ENCODE data around the gene RFC3. TPM values are rescaled to one million over a fixed set of nuclear protein-coding genes. Genes with fewer than 3 reads are reported as not detected.
"Not testable (repeated sequence)": the region's sequence is repeated elsewhere in the genome, so short reads cannot be mapped to it uniquely, and the experiment has no call there.

Gene RFC3
- polyA plus RNA-seq, 2 donors, result 3.4 to 7.0 TPM

DNA sequence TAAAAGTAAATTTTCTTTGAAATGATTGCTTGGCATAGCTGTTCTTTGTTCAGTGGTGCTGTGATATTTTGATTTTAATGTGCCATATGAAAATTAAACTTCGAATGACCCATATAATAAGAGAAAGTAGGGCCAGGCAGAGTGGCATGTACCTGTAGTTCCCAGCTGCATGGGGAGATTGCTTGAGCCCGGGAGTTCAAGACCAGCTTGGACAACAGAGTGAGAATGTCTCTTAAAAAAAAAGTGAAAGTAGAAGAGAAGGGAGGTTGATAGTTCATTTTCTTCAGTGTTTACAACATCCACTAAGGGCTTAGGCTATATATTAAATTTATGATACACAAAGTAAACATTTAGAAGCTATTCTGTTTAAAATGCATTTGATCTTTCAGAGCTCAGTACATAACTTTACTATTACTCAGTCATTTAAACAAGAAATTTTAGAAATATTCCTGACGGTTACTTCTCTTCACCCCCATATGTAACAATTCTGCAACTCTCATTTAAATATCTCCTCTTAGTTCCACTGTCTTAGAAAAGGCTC, 17.2 kb upstream of the RFC3 start:
- WGBS, 2 donors, result 35 to 36% methylated on average over 3 of the region's 3 CpGs

DNA sequence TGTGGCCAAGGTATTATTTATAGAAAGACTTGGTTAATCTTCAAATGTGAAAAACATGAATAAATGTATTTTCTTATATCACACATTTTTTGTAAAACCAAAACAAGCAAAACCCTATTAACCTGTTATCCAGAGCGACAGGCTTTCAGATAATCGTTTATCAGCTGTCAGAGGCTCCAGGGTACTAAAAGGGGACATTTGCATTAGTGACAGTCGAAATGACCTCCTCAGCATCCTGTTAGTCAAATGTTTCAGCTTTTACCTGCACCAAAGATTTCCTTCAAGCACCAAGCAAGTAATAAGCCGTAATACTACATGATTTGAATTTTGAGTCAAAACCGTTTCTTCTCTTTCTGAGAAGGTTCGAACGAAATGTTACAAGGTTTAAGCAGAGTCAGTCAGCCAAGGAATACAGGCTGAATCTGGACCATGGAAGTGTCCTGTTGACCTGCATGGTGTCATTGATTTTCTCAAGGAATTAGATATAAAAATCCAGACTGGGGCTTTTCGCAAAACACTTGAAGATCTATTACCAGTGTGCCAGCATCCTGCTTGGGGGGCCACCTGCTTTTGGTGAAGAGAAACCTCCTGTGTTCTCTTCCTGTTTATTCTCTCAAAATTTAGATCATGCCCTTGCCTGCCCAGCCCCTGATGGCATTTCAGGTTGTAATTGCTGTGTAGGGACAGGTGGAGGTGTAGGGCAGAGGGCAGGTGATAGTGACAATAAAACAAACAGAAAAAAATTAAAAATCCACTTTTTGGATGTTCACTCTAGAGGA, 11.3 kb upstream of the RFC3 start:
- H3K4me3 ChIP-seq (ENCODE audit: low read depth in 1 of 2, low read length in 2 of 2), result no peak overlapping the region
- H3K36me3 ChIP-seq (ENCODE audit: control insufficient read depth in 2 of 2, insufficient read depth in 2 of 2, low read length in 1 of 2), result no peaks in the 10 kb centered on the region

More for the DNA sequence above, 17.2 kb upstream of the RFC3 start:
- H3K4me1 ChIP-seq (ENCODE audit: control insufficient read depth in 2 of 2, insufficient read depth in 2 of 2, low read length in 1 of 2), result no peaks in the 10 kb centered on the region
- H3K4me3 ChIP-seq (ENCODE audit: low read depth in 1 of 2, low read length in 2 of 2), result no peak overlapping the region
- H3K9me3 ChIP-seq (ENCODE audit: control insufficient read depth in 2 of 2, insufficient read depth in 1 of 2, low read depth in 1 of 2, low read length in 1 of 2), result no peaks in the 10 kb centered on the region
- H3K27me3 ChIP-seq (ENCODE audit: control insufficient read depth in 1 of 2, insufficient read depth in 2 of 2, low read length in 2 of 2), result peaks cover 0 to 2% of the 10 kb centered on the region in 2 donors
- H3K27ac ChIP-seq (ENCODE audit: low read depth in 2 of 2, low read length in 1 of 2), result no peak overlapping the region
- H3K36me3 ChIP-seq (ENCODE audit: control insufficient read depth in 2 of 2, insufficient read depth in 2 of 2, low read length in 1 of 2), result no peaks in the 10 kb centered on the region

DNA sequence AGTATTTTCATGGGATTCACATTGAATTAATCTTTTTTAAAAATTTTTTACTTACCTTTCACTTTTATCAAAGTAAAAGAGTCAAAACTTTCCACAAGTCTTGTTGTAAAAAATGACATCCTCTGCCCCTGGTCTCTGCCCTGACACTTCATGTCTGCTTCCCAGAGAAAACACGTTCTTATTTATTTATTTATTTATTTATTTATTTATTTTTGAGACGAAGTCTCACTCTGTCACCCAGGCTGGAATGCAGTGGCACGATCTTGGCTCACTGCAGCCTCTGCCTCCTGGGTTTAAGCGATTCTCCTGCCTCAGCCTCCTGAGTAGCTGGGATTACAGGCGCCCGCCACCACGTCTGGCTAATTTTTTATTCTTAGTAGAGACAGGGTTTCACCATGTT, 5.1 kb upstream of the RFC3 start:
- not testable (repeated sequence) for H3K27ac ChIP-seq (ENCODE audit: low read depth in 2 of 2, low read length in 1 of 2); H3K4me1 ChIP-seq (ENCODE audit: control insufficient read depth in 2 of 2, insufficient read depth in 2 of 2, low read length in 1 of 2); H3K27me3 ChIP-seq (ENCODE audit: control insufficient read depth in 1 of 2, insufficient read depth in 2 of 2, low read length in 2 of 2); H3K4me3 ChIP-seq (ENCODE audit: low read depth in 1 of 2, low read length in 2 of 2); H3K36me3 ChIP-seq (ENCODE audit: control insufficient read depth in 2 of 2, insufficient read depth in 2 of 2, low read length in 1 of 2); H3K9me3 ChIP-seq (ENCODE audit: control insufficient read depth in 2 of 2, insufficient read depth in 1 of 2, low read depth in 1 of 2, low read length in 1 of 2)
- 84 to 88% methylated on average over 7 of the region's 7 CpGs for WGBS, 2 donors

More for the DNA sequence above, 11.3 kb upstream of the RFC3 start:
- Histone ChIP-seq H3K4me1 (ENCODE audit: control insufficient read depth in 2 of 2, insufficient read depth in 2 of 2, low read length in 1 of 2) (no peaks in the 10 kb centered on the region), H3K9me3 (ENCODE audit: control insufficient read depth in 2 of 2, insufficient read depth in 1 of 2, low read depth in 1 of 2, low read length in 1 of 2) (no peaks in the 10 kb centered on the region), H3K27ac (ENCODE audit: low read depth in 2 of 2, low read length in 1 of 2) (no peak overlapping the region), H3K27me3 (ENCODE audit: control insufficient read depth in 1 of 2, insufficient read depth in 2 of 2, low read length in 2 of 2) (peaks cover 0 to 2% of the 10 kb centered on the region in 2 donors)
- WGBS, 2 donors, result 74 to 75% methylated on average over 8 of the region's 8 CpGs

DNA sequence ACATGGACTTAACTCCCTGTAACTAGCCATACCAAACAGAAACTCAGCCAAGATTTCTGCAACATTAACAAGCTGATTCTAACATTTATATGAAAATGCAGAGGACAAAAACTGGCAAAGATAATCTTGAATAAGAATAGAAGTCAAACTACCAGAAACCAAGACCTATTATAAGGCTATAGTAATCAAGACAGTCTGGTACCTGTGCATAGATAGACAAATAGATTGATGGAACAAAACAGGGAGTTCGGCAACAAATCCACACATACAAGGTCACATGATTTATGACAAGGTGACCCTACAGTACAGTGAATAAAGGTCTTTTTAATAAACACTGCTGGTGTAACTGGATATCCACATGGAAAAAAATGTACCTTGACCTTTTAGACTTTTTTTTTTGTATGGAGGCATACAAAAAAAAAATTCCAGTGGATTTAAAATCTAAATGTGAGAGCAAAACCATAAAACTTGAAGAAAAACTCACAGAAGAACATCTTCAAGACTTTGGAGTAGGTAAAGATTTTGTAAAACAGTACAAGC, 2.9 kb upstream of the RFC3 start:
- H3K27me3 ChIP-seq (ENCODE audit: control insufficient read depth in 1 of 2, insufficient read depth in 2 of 2, low read length in 2 of 2), result no peaks in the 10 kb centered on the region
- H3K9me3 ChIP-seq (ENCODE audit: control insufficient read depth in 2 of 2, insufficient read depth in 1 of 2, low read depth in 1 of 2, low read length in 1 of 2), result no peaks in the 10 kb centered on the region
- 37 to 44% methylated on average over 1 of the region's 1 CpG for WGBS, 2 donors
- H3K27ac ChIP-seq (ENCODE audit: low read depth in 2 of 2, low read length in 1 of 2), result no peak overlapping the region
- no peaks in the 10 kb centered on the region for H3K36me3 ChIP-seq (ENCODE audit: control insufficient read depth in 2 of 2, insufficient read depth in 2 of 2, low read length in 1 of 2)
- H3K4me3 ChIP-seq (ENCODE audit: low read depth in 1 of 2, low read length in 2 of 2), result no peak overlapping the region
- H3K4me1 ChIP-seq (ENCODE audit: control insufficient read depth in 2 of 2, insufficient read depth in 2 of 2, low read length in 1 of 2), result no peaks in the 10 kb centered on the region

DNA sequence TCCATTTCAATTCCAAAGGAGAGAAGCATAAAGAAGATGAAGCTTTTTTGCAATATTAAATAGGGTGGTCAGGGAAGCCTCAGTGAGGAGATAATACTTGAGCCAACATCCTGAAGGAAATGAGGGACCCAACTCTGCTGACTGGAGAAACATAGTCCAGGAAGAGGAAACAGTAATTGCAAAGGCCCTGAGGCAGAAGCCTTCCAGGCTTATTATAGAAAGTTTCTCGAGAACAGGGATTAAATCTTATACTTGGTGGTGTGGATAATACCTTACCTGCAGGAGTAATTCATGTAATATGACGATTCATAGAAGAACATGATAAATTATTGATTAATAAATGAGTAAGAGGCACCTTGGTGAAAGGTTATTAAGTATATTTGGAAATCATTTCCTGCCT, 1.0 kb upstream of the RFC3 start:
- no peaks in the 10 kb centered on the region for H3K4me1 ChIP-seq (ENCODE audit: control insufficient read depth in 2 of 2, insufficient read depth in 2 of 2, low read length in 1 of 2)
- no peaks in the 10 kb centered on the region for H3K27me3 ChIP-seq (ENCODE audit: control insufficient read depth in 1 of 2, insufficient read depth in 2 of 2, low read length in 2 of 2)
- 89 to 91% methylated on average over 2 of the region's 2 CpGs for WGBS, 2 donors
- peaks cover 0 to 2% of the 10 kb centered on the region in 2 donors for H3K36me3 ChIP-seq (ENCODE audit: control insufficient read depth in 2 of 2, insufficient read depth in 2 of 2, low read length in 1 of 2)
- no peak overlapping the region for H3K27ac ChIP-seq (ENCODE audit: low read depth in 2 of 2, low read length in 1 of 2)
- H3K9me3 ChIP-seq (ENCODE audit: control insufficient read depth in 2 of 2, insufficient read depth in 1 of 2, low read depth in 1 of 2, low read length in 1 of 2), result no peaks in the 10 kb centered on the region
- H3K4me3 ChIP-seq (ENCODE audit: low read depth in 1 of 2, low read length in 2 of 2), result no peak overlapping the region

DNA sequence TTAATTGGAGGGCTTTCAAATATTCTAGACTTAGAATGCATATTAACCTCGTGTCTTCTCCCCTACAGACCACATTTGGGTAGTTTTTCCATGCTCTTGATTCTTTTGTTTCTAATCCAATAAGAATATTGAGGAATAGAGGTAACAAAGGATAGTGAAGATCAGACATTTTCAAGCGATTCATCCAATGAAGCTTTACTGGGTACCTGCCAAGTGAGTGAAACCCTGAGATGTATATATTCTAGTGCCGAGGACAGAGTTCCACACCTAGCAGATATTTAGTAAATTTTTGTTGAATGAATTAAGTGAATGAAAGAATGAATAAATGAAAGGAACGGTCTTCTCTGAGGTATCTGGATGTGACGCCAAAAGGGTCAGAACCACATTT, 442 bp upstream of the RFC3 start:
- H3K36me3 ChIP-seq (ENCODE audit: control insufficient read depth in 2 of 2, insufficient read depth in 2 of 2, low read length in 1 of 2), result peaks cover 0 to 2% of the 10 kb centered on the region in 2 donors
- WGBS, 2 donors, result 18 to 20% methylated on average over 5 of the region's 5 CpGs
- no peaks in the 10 kb centered on the region for H3K9me3 ChIP-seq (ENCODE audit: control insufficient read depth in 2 of 2, insufficient read depth in 1 of 2, low read depth in 1 of 2, low read length in 1 of 2)
- no peak overlapping the region for H3K27ac ChIP-seq (ENCODE audit: low read depth in 2 of 2, low read length in 1 of 2)
- H3K27me3 ChIP-seq (ENCODE audit: control insufficient read depth in 1 of 2, insufficient read depth in 2 of 2, low read length in 2 of 2), result no peaks in the 10 kb centered on the region
- H3K4me1 ChIP-seq (ENCODE audit: control insufficient read depth in 2 of 2, insufficient read depth in 2 of 2, low read length in 1 of 2), result no peaks in the 10 kb centered on the region
- peak overlapping the region; percentile 84 to 90 for H3K4me3 ChIP-seq (ENCODE audit: low read depth in 1 of 2, low read length in 2 of 2)

DNA sequence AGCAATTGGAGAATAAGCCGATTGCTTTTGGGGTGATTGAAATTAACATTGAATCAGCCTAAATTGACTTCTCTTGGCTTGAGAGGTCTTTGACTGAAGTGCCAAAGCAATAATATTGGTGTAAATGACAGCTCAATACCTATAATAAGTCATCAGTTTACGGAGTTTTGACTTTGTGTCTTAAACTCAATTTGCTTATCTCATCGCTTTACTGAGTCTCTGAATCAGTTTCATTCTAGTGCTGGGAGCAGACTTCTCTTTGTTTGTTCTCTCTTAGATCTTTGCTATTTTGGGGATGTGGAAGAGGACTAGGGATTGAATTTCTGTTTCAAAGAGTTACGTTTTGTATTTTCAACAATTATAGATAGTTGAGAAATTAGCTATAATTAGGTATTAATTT, 7.1 kb downstream of the RFC3 start:
- Histone ChIP-seq H3K4me3 (ENCODE audit: low read depth in 1 of 2, low read length in 2 of 2) (no peak overlapping the region), H3K9me3 (ENCODE audit: control insufficient read depth in 2 of 2, insufficient read depth in 1 of 2, low read depth in 1 of 2, low read length in 1 of 2) (no peaks in the 10 kb centered on the region), H3K27me3 (ENCODE audit: control insufficient read depth in 1 of 2, insufficient read depth in 2 of 2, low read length in 2 of 2) (no peaks in the 10 kb centered on the region), H3K4me1 (ENCODE audit: control insufficient read depth in 2 of 2, insufficient read depth in 2 of 2, low read length in 1 of 2) (no peaks in the 10 kb centered on the region), H3K27ac (ENCODE audit: low read depth in 2 of 2, low read length in 1 of 2) (no peak overlapping the region), H3K36me3 (ENCODE audit: control insufficient read depth in 2 of 2, insufficient read depth in 2 of 2, low read length in 1 of 2) (peaks cover 0 to 2% of the 10 kb centered on the region in 2 donors)
- WGBS, 2 donors, result 94 to 95% methylated on average over 4 of the region's 4 CpGs

DNA sequence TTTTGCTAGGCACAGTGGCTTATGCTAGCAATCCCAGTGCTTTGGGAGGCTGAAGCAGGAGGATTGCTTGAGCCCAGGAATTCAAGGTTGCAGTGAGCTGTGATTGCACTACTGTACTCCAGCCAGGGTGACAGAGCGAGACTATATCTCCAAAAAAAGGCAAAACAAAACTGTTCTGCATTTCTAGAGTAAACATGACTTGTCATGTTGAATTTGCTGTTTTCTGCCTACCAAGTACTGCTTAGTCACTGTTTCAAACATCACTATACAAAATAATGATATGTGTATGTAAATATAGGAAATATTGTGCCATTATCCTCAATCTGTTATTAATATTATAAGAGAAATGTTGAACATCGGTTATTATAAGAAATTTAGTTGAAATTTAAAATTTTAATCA, 9.2 kb downstream of the RFC3 start:
- H3K36me3 ChIP-seq (ENCODE audit: control insufficient read depth in 2 of 2, insufficient read depth in 2 of 2, low read length in 1 of 2), result no peaks in the 10 kb centered on the region
- H3K9me3 ChIP-seq (ENCODE audit: control insufficient read depth in 2 of 2, insufficient read depth in 1 of 2, low read depth in 1 of 2, low read length in 1 of 2), result no peaks in the 10 kb centered on the region
- H3K4me3 ChIP-seq (ENCODE audit: low read depth in 1 of 2, low read length in 2 of 2), result no peak overlapping the region
- H3K27ac ChIP-seq (ENCODE audit: low read depth in 2 of 2, low read length in 1 of 2), result no peak overlapping the region
- H3K27me3 ChIP-seq (ENCODE audit: control insufficient read depth in 1 of 2, insufficient read depth in 2 of 2, low read length in 2 of 2), result no peaks in the 10 kb centered on the region
- WGBS, 2 donors, result 94 to 96% methylated on average over 2 of the region's 2 CpGs
- H3K4me1 ChIP-seq (ENCODE audit: control insufficient read depth in 2 of 2, insufficient read depth in 2 of 2, low read length in 1 of 2), result no peaks in the 10 kb centered on the region

DNA sequence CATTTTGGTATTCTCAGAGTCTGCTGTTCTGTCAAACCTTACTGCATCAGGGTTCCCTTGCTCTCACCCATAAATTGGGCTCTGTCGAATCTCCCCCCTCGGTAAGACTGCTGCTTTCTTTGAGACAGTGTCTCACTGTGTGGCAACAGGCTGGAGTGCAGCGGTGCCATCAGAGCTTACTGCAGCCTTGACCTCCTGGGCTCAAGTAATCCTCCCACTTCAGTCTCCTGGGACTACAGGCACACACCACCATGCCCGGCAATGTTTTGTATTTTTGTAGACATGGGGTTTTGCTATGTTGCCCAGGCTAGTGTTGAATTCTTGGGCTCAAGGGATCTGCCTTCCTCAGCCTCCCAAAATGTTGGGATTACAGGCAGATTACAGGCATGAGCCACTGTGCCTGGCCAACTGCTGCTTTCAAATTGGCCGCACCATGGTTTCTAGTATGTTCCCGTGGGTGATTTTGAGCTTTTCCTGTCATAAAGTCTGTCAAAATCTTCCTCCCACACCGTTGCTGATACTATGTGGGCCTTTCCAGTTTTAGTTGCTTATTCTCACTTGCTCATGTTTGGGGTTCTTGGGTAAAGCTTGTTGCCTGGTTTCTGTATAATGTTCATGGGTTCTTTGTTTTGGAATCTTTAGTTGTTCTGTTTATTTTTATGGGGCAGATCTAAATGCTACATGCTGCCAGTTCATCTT, 10.6 kb downstream of the RFC3 start:
- WGBS, 2 donors, result 88 to 91% methylated on average over 7 of the region's 7 CpGs
- H3K4me1 ChIP-seq (ENCODE audit: control insufficient read depth in 2 of 2, insufficient read depth in 2 of 2, low read length in 1 of 2), result no peaks in the 10 kb centered on the region
- H3K27ac ChIP-seq (ENCODE audit: low read depth in 2 of 2, low read length in 1 of 2), result no peak overlapping the region
- H3K4me3 ChIP-seq (ENCODE audit: low read depth in 1 of 2, low read length in 2 of 2), result no peak overlapping the region
- H3K27me3 ChIP-seq (ENCODE audit: control insufficient read depth in 1 of 2, insufficient read depth in 2 of 2, low read length in 2 of 2), result no peaks in the 10 kb centered on the region
- H3K36me3 ChIP-seq (ENCODE audit: control insufficient read depth in 2 of 2, insufficient read depth in 2 of 2, low read length in 1 of 2), result no peaks in the 10 kb centered on the region
- H3K9me3 ChIP-seq (ENCODE audit: control insufficient read depth in 2 of 2, insufficient read depth in 1 of 2, low read depth in 1 of 2, low read length in 1 of 2), result no peaks in the 10 kb centered on the region
